LNCAP (cell line): ENCODE results near the gene C3.

Experiments
- TF ChIP-seq, protein P1 (sequence below): fragments of 450-650 bp; IDR thresholded peaks from 2 replicates; pipeline ENCODE4 v1.5.1; 2017; ENCODE audit warnings: mild to moderate bottlenecking

C3 gene

DNA sequence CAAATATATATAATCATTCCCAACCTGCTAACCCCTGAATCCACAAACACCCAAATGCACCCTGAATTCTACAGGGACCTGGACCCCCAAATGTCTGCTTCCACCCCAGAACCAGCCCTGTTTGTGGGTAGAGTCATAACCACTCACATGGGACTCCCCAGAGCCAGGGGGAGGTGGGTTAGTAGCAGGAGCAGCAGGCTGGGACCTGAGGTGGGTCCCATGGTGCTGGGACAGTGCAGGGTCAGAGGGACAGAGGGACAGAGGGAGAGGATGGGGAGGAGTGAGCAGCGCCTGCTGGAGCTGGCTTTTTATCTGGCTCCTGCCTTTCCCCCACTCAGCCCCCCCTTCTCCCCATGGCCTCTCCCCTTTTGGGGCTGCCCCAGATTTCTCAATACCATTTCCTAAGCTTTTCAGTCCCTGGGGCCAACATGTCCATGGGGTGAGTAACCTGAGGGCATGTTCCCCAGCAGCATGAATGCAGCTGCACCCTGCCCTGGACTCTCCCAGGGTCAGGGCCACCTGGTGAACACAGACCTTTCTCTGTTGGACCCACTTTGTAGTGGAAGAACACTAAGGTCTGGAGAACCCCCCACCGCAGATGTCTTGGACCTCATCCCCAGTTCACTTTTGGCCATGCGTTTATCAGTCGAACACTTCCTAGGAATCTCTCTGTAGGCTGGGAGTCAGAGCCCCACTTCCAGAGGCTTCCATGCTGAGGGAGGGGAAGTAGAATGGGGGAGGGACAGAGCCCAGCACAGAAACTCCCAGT is at the start of gene C3:
C3 (minus strand) TSS at position 282 of the 769 bp plus-strand sequence; CDS start at position 221, 61 bp downstream.
- TF ChIP-seq, protein P1, sequence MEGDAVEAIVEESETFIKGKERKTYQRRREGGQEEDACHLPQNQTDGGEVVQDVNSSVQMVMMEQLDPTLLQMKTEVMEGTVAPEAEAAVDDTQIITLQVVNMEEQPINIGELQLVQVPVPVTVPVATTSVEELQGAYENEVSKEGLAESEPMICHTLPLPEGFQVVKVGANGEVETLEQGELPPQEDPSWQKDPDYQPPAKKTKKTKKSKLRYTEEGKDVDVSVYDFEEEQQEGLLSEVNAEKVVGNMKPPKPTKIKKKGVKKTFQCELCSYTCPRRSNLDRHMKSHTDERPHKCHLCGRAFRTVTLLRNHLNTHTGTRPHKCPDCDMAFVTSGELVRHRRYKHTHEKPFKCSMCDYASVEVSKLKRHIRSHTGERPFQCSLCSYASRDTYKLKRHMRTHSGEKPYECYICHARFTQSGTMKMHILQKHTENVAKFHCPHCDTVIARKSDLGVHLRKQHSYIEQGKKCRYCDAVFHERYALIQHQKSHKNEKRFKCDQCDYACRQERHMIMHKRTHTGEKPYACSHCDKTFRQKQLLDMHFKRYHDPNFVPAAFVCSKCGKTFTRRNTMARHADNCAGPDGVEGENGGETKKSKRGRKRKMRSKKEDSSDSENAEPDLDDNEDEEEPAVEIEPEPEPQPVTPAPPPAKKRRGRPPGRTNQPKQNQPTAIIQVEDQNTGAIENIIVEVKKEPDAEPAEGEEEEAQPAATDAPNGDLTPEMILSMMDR = no peak

DNA sequence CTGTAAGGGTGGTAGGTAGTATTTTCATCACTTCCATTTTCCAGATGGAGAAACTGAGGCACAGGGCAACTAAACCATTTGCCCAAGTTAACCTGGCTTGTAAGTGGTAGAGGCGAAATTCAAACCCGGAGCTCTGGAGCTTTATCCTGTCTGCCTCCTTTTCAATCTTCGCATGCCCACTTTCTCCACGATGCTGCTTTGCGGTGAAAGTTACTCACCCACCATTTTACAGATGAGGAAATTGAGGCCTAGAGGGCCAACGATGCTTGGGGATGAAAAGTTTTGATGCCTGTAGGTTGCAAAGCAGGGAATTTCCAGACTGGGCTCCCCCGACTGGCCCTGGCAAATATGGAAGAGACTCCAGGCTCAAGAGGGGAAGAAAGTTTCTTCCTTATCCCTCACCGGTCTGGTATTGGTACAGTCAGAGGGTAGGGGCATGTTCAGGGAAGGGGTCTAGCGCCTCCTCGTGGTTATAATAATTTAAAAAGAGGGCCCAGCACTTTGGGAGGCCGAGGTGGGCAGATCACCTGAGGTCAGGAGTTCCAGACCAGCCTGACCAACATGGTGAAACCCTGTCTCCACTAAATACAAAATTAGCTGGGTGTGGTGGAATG is 48.7 kb upstream of the C3 start:
- TF ChIP-seq, protein P1 = no peak; the same call in 1 of the 2 replicates

DNA sequence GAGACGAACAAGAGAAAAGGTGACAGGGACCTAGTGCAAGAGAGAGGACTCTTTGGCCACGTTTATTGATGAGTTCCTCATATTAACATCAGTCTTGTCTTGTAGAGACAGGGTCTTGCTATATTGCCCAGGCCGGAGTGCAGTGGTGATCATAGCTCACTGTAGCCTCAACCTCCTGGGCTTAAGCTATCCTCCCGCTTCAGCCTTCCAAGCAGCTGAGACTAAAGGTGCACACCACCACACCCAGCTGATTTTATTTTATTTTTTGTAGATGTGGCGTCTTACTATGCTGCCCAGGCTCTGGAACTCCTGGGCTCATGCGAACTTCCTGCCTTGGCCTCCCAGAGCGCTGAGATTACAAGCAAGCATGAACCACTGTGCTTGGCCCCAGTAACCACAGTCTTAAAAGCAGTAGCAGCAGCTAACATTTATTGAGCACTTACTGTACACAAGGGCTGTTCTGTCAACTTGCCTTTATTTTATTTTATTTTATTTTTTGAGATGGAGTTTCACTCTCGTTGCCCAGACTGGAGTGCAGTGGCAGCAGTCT is 47.9 kb upstream of the C3 start:
- TF ChIP-seq, protein P1 = no peak

DNA sequence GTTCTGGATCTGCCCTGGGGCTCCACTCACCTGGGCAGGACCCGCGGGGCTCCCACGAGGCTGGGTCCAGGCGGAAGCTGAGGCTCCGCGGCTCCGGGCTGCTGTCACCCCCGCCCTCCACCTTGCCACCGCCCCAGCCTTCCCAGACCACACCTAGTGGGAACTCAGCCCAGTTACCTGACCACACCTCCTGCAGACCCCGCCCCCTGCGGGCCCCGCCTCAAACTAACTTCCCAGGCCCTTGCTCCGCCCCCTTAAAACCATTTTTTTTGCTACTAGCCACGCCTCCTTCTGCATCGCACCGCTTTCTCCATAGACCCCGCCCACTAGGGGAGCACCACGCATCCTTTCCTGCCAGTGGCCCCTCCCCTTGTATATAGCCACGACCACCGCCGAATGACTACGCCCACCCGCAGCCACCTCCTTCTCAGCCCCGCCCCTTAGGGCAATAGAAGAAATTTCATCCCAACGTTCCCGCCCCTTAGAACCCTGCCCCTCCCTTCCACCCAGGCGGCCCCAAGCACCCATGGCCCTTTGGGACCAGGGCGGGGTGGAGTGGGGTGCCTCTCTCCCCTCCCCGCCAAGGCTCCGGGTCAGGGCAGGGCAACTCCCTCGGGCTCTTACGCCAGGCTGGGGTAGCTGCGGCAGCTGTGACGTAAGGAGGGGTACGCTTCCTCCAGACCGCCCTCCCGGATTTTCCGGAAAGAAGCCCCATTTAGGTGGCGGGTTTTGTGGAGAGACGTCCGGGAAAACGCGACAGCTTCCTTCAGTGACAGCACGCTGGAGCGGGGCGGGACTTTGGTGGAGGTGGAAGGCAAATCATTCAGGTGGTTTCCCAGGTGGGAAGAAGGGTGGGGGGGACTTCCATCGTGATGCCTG is 47.1 kb upstream of the C3 start, which contains the start of gene SH2D3A:
SH2D3A (minus strand) TSS at position 79 of the 879 bp plus-strand sequence. CDS start 3,687 bp downstream, outside the sequence.
- TF ChIP-seq, protein P1 = no peak

DNA sequence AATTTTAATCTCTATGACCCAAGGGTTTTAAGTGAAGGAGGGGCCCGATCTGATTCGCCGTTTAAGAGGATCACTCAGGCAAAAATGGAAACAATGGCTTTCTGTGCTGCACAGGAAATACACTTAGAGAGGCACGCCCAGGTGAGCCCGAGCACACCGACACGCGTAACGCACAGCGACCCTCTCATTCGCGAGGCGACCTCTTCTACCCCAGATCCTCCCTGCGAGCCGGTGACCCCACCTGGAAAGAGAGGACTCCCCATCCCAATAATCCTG is 46.6 kb upstream of the C3 start:
- TF ChIP-seq, protein P1 = no peak

DNA sequence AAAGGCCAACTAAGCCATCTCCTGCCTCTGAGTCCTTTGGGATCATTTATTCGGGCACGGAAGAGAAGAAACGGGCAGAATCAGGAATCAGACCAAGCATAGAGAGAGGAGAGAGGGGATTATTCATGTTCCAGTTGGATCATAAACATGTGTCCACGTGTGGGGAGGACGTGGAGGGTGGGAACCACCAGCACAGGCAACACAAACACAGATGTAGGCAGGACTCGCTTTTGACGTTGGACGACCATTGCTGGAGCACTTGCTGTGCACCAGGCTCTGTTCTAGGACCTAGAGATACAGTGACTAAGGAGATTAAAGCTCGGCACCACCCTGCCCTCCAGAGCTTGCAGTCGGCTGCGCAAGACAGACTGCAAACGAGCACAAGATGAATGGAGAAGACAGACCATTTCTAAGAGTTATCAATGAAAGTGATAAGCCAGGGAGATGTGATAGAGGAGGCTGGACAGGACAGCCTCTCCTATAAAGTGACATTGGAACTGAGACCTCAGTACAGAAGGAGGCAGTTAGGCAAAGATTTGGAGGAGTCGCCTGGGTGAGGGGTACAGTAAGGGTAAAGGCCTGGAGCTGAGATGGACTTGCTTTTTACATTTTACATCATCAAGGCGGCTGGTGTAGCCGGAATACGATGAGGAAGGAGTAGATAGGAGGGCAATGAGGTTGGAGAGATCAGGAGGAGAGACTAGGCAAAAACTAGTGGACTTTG is 46.1 kb upstream of the C3 start:
- TF ChIP-seq, protein P1 = no peak
